ENCODE data around the gene HERC5. TPM values are rescaled to one million over a fixed set of nuclear protein-coding genes. Genes with fewer than 3 reads are reported as not detected.
"Not testable (repeated sequence)": the region's sequence is repeated elsewhere in the genome, so short reads cannot be mapped to it uniquely, and the experiment has no call there.

HERC5 gene
- total and polyA plus RNA-seq, 8 donors, result 1.7 to 11.6 (median 3.2) TPM; not detected in 1

DNA sequence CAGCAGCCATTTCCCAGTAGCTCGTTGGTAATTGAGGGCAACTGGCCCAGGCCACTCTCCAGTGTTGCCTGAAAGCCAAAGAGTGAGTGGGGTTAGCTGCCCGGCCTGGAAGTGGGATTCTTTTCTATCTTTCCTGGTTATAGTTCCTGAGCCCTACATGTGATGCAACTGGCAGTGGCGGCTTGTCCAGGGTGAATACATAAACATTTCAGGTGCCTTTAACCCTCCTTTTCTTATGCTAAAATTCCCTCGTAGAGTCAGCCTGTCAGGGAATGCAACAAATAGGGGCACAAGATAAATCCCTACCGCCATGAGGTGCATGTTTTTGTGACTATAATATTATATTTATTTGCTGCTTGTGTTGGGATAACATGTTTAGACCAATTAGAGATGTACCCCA is 13.4 kb upstream of the HERC5 start:
- Histone ChIP-seq H3K27ac (no peak overlapping the region), H3K27me3 (no peaks in the 10 kb centered on the region), H3K36me3 (peaks cover 5 to 33% (median 14%) of the 10 kb centered on the region in 4 donors), H3K4me1 (no peaks in the 10 kb centered on the region), H3K4me3 (no peak overlapping the region), H3K9me3 (no peaks in the 10 kb centered on the region)
- no peak for DNase-seq
- WGBS, 5 donors, result 88 to 92% (median 90%) methylated on average over 5 of the region's 5 CpGs
- intact Hi-C loops (cut with DNase I; ENCODE audit: low total_unique reads), result no loop called here
- TF ChIP-seq POLR2A (IDR thresholded peaks at IDR 0.05) (no peak), POLR2AphosphoS5 (IDR thresholded peaks at IDR 0.05) (no peak)

DNA sequence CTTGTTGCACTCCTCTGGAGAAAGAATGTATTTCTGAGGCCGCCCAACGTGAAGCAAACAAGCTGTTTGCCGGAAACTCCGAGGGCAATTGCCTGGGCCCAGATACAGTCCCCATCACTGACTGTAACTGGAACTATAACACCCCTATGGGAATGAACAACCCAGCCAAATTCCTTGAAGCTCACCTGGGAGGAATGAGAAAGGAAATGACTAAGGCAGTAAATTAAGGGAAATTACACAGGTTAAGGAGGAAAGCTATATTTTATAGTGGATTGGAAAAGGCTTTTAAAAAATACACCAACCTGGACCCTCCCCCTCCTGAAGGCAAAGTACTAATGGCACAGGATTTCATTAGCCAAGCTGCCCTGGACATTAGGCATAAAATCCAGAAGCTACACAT is 11.7 kb upstream of the HERC5 start:
- DNase-seq, result no peak
- intact Hi-C loops (cut with DNase I; ENCODE audit: low total_unique reads), result no loop called here
- Histone ChIP-seq H3K27ac (no peak overlapping the region), H3K4me1 (no peaks in the 10 kb centered on the region), H3K4me3 (no peak overlapping the region), H3K27me3 (no peaks in the 10 kb centered on the region), H3K9me3 (no peaks in the 10 kb centered on the region), H3K36me3 (peaks cover 5 to 25% (median 13%) of the 10 kb centered on the region in 4 donors)
- TF ChIP-seq, protein P1, sequence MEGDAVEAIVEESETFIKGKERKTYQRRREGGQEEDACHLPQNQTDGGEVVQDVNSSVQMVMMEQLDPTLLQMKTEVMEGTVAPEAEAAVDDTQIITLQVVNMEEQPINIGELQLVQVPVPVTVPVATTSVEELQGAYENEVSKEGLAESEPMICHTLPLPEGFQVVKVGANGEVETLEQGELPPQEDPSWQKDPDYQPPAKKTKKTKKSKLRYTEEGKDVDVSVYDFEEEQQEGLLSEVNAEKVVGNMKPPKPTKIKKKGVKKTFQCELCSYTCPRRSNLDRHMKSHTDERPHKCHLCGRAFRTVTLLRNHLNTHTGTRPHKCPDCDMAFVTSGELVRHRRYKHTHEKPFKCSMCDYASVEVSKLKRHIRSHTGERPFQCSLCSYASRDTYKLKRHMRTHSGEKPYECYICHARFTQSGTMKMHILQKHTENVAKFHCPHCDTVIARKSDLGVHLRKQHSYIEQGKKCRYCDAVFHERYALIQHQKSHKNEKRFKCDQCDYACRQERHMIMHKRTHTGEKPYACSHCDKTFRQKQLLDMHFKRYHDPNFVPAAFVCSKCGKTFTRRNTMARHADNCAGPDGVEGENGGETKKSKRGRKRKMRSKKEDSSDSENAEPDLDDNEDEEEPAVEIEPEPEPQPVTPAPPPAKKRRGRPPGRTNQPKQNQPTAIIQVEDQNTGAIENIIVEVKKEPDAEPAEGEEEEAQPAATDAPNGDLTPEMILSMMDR (IDR thresholded peaks at IDR 0.05), result no peak
- TF ChIP-seq POLR2AphosphoS5 (IDR thresholded peaks at IDR 0.05) (no peak), EP300 (IDR thresholded peaks at IDR 0.05) (no peak), POLR2A (IDR thresholded peaks at IDR 0.05) (no peak)
- WGBS, 5 donors, result 83 to 93% (median 86%) methylated on average over 4 of the region's 4 CpGs

DNA sequence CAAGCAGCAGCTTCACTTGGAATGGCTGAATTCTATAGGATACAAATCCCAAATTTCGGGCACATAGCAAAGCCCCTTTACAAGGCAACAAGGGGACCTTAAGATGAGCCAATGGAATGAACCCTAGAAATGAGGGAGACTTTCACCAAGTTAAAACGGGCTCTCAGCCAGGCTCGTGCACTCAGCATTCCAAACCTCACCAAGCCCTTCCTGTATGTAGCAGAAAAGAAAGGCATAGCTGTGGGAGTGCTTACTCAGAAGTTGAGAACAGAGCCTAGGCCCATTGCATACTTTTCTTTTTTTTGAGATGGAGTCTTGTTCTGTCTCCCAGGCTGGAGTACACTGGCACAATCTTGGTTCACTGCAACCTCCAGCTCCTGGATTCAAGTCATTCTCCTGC is 10.8 kb upstream of the HERC5 start:
- no peak overlapping the region for H3K4me3 ChIP-seq
- WGBS, 5 donors, result 70 to 82% (median 74%) methylated on average over 3 of the region's 3 CpGs
- intact Hi-C loops (cut with DNase I; ENCODE audit: low total_unique reads), result no loop called here
- no peaks in the 10 kb centered on the region for H3K4me1 ChIP-seq
- H3K27me3 ChIP-seq, result no peaks in the 10 kb centered on the region
- no peak overlapping the region for H3K27ac ChIP-seq
- no peak for DNase-seq
- H3K9me3 ChIP-seq, result no peaks in the 10 kb centered on the region
- H3K36me3 ChIP-seq, result peaks cover 5 to 17% (median 11%) of the 10 kb centered on the region in 4 donors
- TF ChIP-seq EP300 (IDR thresholded peaks at IDR 0.05) (no peak), POLR2A (IDR thresholded peaks at IDR 0.05) (no peak), POLR2AphosphoS5 (IDR thresholded peaks at IDR 0.05) (no peak)
- TF ChIP-seq, protein P1 (IDR thresholded peaks at IDR 0.05), result no peak

DNA sequence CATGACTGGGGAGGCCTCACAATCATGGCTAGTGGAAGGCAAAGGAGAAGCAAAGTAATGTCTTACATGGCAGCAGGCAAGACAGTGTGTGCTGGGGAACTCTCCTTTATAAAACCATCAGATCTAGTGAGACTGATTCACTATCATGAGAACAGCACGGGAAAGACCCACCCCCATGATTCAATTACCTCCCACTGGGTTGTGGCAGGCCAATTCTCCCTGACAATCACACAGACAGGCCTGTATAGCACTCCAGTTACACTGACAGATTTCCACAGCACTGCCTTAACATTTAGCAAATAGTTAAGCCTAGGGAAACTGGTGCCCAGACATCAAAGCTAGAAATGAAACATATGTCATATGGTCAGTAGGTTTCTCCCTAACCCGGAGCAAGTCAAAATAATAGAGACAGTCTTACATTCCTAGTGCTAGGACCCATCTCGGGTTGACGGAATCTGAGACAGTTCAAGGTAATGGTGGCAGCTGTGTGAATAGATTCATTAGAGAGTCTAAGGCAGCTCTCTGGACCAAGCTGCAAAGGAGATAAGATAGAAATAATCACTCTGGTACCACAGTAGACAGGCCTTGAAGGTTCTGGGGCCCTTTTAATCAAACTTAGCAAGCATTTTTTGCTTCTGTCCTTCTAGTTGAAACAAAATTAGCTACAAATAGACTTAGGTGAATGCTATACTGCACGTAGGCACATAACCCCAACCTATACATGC is 9.4 kb upstream of the HERC5 start:
- TF ChIP-seq, protein P1 (IDR thresholded peaks at IDR 0.05), result no peak
- TF ChIP-seq POLR2A (IDR thresholded peaks at IDR 0.05), result no peak
- no peak for TF ChIP-seq EP300 (IDR thresholded peaks at IDR 0.05)
- no peak for TF ChIP-seq POLR2AphosphoS5 (IDR thresholded peaks at IDR 0.05)
- 73 to 91% (median 84%) methylated on average over 5 of the region's 5 CpGs for WGBS, 5 donors
- intact Hi-C loops (cut with DNase I; ENCODE audit: low total_unique reads), result no loop called here
- Histone ChIP-seq H3K4me1 (no peaks in the 10 kb centered on the region), H3K36me3 (peaks cover 2 to 9% (median 6%) of the 10 kb centered on the region in 4 donors), H3K4me3 (no peak overlapping the region), H3K27me3 (no peaks in the 10 kb centered on the region), H3K9me3 (no peaks in the 10 kb centered on the region), H3K27ac (no peak overlapping the region)
- no peak for DNase-seq

DNA sequence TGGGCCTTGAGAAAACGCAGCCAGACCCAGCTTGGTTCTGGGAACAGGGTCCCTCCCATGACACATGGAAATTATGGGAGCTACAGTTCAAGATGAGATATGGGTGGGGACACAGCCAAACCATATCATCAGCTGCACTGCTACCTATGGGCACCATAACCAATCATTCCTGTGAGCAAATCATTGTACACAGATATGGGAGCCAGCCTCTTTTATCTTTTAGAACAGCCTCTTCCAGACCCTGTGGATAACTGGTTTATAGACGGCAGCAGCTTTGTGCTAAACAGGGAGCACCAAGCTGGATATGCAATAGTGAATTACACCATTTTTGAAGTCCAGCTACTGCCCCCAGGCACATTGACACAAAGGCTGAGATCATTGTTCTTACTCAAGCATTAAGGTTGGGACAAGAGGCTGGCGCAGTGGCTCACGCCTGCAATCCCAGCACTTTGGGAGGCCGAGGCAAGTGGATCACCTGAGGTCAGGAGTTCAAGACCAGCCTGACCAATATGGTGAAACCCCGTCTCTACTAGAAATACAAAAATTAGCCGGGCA is 8.6 kb upstream of the HERC5 start:
- H3K27ac ChIP-seq; H3K27me3 ChIP-seq; H3K4me1 ChIP-seq; H3K4me3 ChIP-seq; H3K9me3 ChIP-seq; H3K36me3 ChIP-seq; DNase-seq; intact Hi-C loops (cut with DNase I; ENCODE audit: low total_unique reads): not testable (repeated sequence)
- 94 to 97% (median 95%) methylated on average over 7 of the region's 7 CpGs for WGBS, 5 donors
